Measurements from ENCODE around the gene CAB39L.

GRCh38 chr13:49308097-49308875, 135.6 kb downstream of the CAB39L start:
- TF ChIP-seq CTCF (IDR thresholded peaks at IDR 0.05) (no peak), REST (IDR thresholded peaks at IDR 0.05; ENCODE audit: insufficient read depth in 1 of 2, low read depth in 2 of 2, low read length in 1 of 2) (no peak), SIN3A (IDR thresholded peaks at IDR 0.05; ENCODE audit: borderline replicate concordance, insufficient read depth, low read depth, low read length) (no peak)

Data from Panc1 (cell line).